ENCODE measurements around the gene KIF17. TPM values are rescaled to one million over a fixed set of nuclear protein-coding genes. Genes with fewer than 3 reads are reported as not detected.
A peak's percentile ranks its signal among the peaks of the same experiment; 100 is the strongest.

KIF17 gene
- total and polyA plus RNA-seq, 2 of the 4 experiments (the other 2 are of a cell fraction): 4.5 to 5.7 TPM

- H3K36me3 ChIP-seq (ENCODE audit: control insufficient read depth, insufficient read depth, low read length): no peaks in the 10 kb centered on the region
- no peak overlapping the region for H3K9ac ChIP-seq (ENCODE audit: low read depth, low read length)
- no peak overlapping the region for H3K18ac ChIP-seq (ENCODE audit: low read depth, low read length)
- H3K4me1 ChIP-seq (ENCODE audit: control insufficient read depth, insufficient read depth, low read length): peaks cover 2% of the 10 kb centered on the region; the same call in 1 of the 2 replicates
- DNase-seq: no peak
- dilution Hi-C loops (cut with HindIII; ENCODE audit: low sequenced_read_pairs, unreplicated experiment) (no loop called here), intact Hi-C loops (cut with micrococcal nuclease) (no loop called here), in situ Hi-C loops (cut with MboI; ENCODE audit: low sequenced_read_pairs) (no loop called here)
- H2BK20ac ChIP-seq (ENCODE audit: low read depth, low read length): no peak overlapping the region
- WGBS, 2 experiments (ENCODE audit: extremely low coverage in 2 of 2, insufficient read length in 1 of 2): 95% methylated on average over 16 of the region's 29 CpGs; no CpG with 5 or more reads in 1 of the 2 experiments
- H3K56ac ChIP-seq (ENCODE audit: extremely low read depth, insufficient read depth, low read length): no peak overlapping the region
- H2BK120ac ChIP-seq (ENCODE audit: low read depth, low read length): no peak overlapping the region
- H3K4me2 ChIP-seq (ENCODE audit: low read depth, low read length): no peak overlapping the region
- no peak overlapping the region for H3K27ac ChIP-seq (ENCODE audit: insufficient read depth, low read length)
- no peak overlapping the region for H4K8ac ChIP-seq (ENCODE audit: low read depth in 2 of 2, low read length in 2 of 2)
- H4K91ac ChIP-seq (ENCODE audit: insufficient read depth, low read depth, low read length): no peak overlapping the region
- peaks cover 0 to 6% of the 10 kb centered on the region in 2 experiments; a peak in 1 of 4 replicates for H3K79me1 ChIP-seq (ENCODE audit: low read depth in 1 of 2, low read length in 2 of 2)
- no peaks in the 10 kb centered on the region for H3K27me3 ChIP-seq (ENCODE audit: control insufficient read depth, insufficient read depth, low read length)
- no peak overlapping the region for H2BK5ac ChIP-seq (ENCODE audit: low read depth, low read length, poor library complexity, severe bottlenecking)
- ATAC-seq (ENCODE audit: low read depth): no peak
- H3K23ac ChIP-seq (ENCODE audit: low read depth, low read length): no peak overlapping the region
- H4K5ac ChIP-seq (ENCODE audit: low read depth, low read length): no peak overlapping the region
- H3K9me3 ChIP-seq (ENCODE audit: control insufficient read depth, insufficient read depth, low read length): no peaks in the 10 kb centered on the region
- H2AK9ac ChIP-seq (replicated peaks; ENCODE audit: low read depth, low read length, poor library complexity): no peak overlapping the region
- no peak overlapping the region for H3K4me3 ChIP-seq (ENCODE audit: insufficient read depth, low read depth, low read length)
- ChIA-PET POLR2A (ENCODE audit: unreplicated experiment) (no interaction called here), CTCF (no interaction called here)
- H2AK5ac ChIP-seq (ENCODE audit: low read depth, low read length): peak overlapping the region; percentile 17; the same call in 1 of the 2 replicates
- no peak overlapping the region for H2AFZ ChIP-seq (replicated peaks; ENCODE audit: low read length, poor library complexity)
- H4K20me1 ChIP-seq (ENCODE audit: insufficient read depth, low read length): no peaks in the 10 kb centered on the region; the same call in 1 of the 2 replicates
- H3K9me1 ChIP-seq (ENCODE audit: insufficient read depth, low read length): 0 out of 2 replicates have a peak, but pooled peaks cover 6% of the 10 kb centered on the region
- H2BK15ac ChIP-seq (ENCODE audit: low read depth, low read length): no peak overlapping the region
- H3K14ac ChIP-seq (replicated peaks; ENCODE audit: low read depth, low read length): no peak overlapping the region
- BruUV-seq (replicated peaks): no TSS peak
- no peak overlapping the region for H3K4ac ChIP-seq (ENCODE audit: low read depth, low read length)
- TF ChIP-seq CTCF (conservative IDR thresholded peaks at IDR 0.05; ENCODE audit: low read depth, low read length) (no peak), FOS (IDR thresholded peaks at IDR 0.05; ENCODE audit: low read depth, low read length) (no peak), MXI1 (IDR thresholded peaks at IDR 0.05; ENCODE audit: borderline replicate concordance, low read depth, low read length) (no peak), RFX5 (IDR thresholded peaks at IDR 0.05; ENCODE audit: low read depth, low read length) (no peak), ELK1 (IDR thresholded peaks at IDR 0.05; ENCODE audit: borderline replicate concordance, low read depth, low read length) (no peak), USF2 (IDR thresholded peaks at IDR 0.05; ENCODE audit: low read depth, low read length) (no peak), MAZ (IDR thresholded peaks at IDR 0.05; ENCODE audit: borderline replicate concordance, low read depth, low read length) (no peak), POLR2A (IDR thresholded peaks at IDR 0.05; ENCODE audit: low read depth, low read length) (no peak), CHD1 (IDR thresholded peaks at IDR 0.05; ENCODE audit: low read depth, low read length) (no peak), RAD21 (IDR thresholded peaks at IDR 0.05; ENCODE audit: low read length) (no peak), RCOR1 (IDR thresholded peaks at IDR 0.05; ENCODE audit: insufficient replicate concordance, low read length) (no peak), MAFK (IDR thresholded peaks at IDR 0.05; ENCODE audit: low read depth, low read length) (no peak), NFE2L2 (IDR thresholded peaks at IDR 0.05; ENCODE audit: low read depth, low read length) (no peak), BHLHE40 (IDR thresholded peaks at IDR 0.05; ENCODE audit: low read depth, low read length) (no peak)
These were observed 3.6 kb upstream of the KIF17 start for GRCh38 chr1:20721117-20722061.

All from IMR-90 (cell line).